OCI-LY7 (cell line): ENCODE data around the gene SPECC1.

ENCODE experiments used
- CTCF ChIP-seq: fragments of 200-600 bp; sonication (generic); conservative IDR thresholded peaks from 2 replicates; pipeline ENCODE4 v1.5.1; 2014; ENCODE audit warnings: mild to moderate bottlenecking, antibody characterized with exemption, low read length, moderate library complexity, mixed read lengths
- EZH2phosphoT487 ChIP-seq: fragments of 200-600 bp; sonication (generic); IDR thresholded peaks from 2 replicates; pipeline ENCODE4 v1.6.1; 2018; ENCODE audit warnings: low read depth, borderline replicate concordance, mild to moderate bottlenecking, mixed run types, antibody characterized with exemption, low read length, moderate library complexity, mixed read lengths

DNA sequence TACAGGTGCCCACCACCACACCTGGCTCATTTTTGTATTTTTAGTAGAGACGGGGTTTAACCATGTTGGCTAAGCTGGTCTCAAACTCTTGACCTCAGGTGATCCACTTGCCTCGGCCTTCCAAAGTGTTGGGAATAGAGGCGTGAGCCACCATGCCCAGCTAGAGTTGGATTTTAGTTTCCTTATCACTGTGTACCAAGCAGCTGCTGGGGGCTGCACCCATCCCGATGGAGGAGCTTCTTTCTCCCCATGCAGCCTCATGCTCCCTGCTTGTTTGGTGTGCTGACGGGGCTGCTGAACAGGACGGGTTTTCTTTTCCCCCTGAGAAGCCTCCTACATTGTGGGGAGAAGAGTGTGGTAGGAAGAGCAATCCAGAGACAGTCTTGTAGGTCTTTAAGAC lies 285.0 kb downstream of the SPECC1 start:
- no peak for TF ChIP-seq CTCF
- TF ChIP-seq EZH2phosphoT487: no peak
